Osteoblast (primary cell): ENCODE results near the gene MAD1L1. TPM values are rescaled to one million over a fixed set of nuclear protein-coding genes. Genes with fewer than 3 reads are reported as not detected.

Experiments
- DNase-seq: peaks from one replicate; pipeline ENCODE4 v3.0.0; 2011; ENCODE audit warnings: low spot score, mixed read lengths; ENCODE audit not compliant: insufficient read length; ENCODE audit errors: missing footprints
- H2AFZ ChIP-seq: 2 replicates; pipeline ENCODE4 v1.6.0; 2011; ENCODE audit warnings: mild to moderate bottlenecking, low read length
- H3K27ac ChIP-seq: 2 replicates; pipeline ENCODE4 v1.5.1; 2011; ENCODE audit warnings: mild to moderate bottlenecking, low read depth, low read length, moderate library complexity
- H3K27me3 ChIP-seq: 2 replicates; pipeline ENCODE4 v1.6.0; 2012; ENCODE audit warnings: mild to moderate bottlenecking, control low read depth, inconsistent platforms, low read length, moderate library complexity; ENCODE audit not compliant: insufficient read depth
- H3K36me3 ChIP-seq: 2 replicates; pipeline ENCODE4 v1.5.1; 2011; ENCODE audit warnings: mild to moderate bottlenecking, low read length, control low read depth, moderate library complexity; ENCODE audit not compliant: insufficient read depth
- H3K4me1 ChIP-seq: 2 replicates; pipeline ENCODE4 v1.5.1; 2011; ENCODE audit warnings: mild to moderate bottlenecking, low read length, control low read depth, moderate library complexity; ENCODE audit not compliant: insufficient read depth
- H3K4me2 ChIP-seq: 2 replicates; pipeline ENCODE4 v1.6.0; 2011; ENCODE audit warnings: mild to moderate bottlenecking, low read length; ENCODE audit not compliant: insufficient read depth
- H3K4me3 ChIP-seq: fragments of 200-600 bp; sonication (generic); 3 replicates; pipeline ENCODE4 v1.5.1; 2012; ENCODE audit warnings: mild to moderate bottlenecking, low read length, inconsistent platforms; ENCODE audit not compliant: insufficient read depth
- H3K79me2 ChIP-seq: 2 replicates; pipeline ENCODE4 v1.6.0; 2012; ENCODE audit warnings: mild to moderate bottlenecking, low read length, control low read depth, inconsistent platforms; ENCODE audit not compliant: insufficient read depth
- H3K9me3 ChIP-seq: 2 replicates; pipeline ENCODE4 v1.5.1; 2011; ENCODE audit warnings: low read depth, low read length, control low read depth
- H4K20me1 ChIP-seq: 2 replicates; pipeline ENCODE4 v1.6.0; 2012; ENCODE audit warnings: mild to moderate bottlenecking, low read length, control low read depth; ENCODE audit not compliant: insufficient read depth
- total RNA-seq: library from RNA; depleted of rRNA; stranded (reverse); fragments of >200 nt; gene quantifications from 2 replicates; pipeline ENCODE4 v1.2.3, GENCODE V29; 2012
- TF ChIP-seq, protein P1 (sequence below): IDR thresholded peaks from 2 replicates; pipeline ENCODE4 v1.5.1; 2011; ENCODE audit warnings: mild to moderate bottlenecking, low read depth, low read length, moderate library complexity; ENCODE audit errors: extremely low read depth

MAD1L1 gene
- total RNA-seq, 1 donor, result 66.2 TPM

GRCh38 chr7:1939434-1940401 lies 293.0 kb downstream of the MAD1L1 start:
- no peaks in the 10 kb centered on the region for H3K9me3 ChIP-seq
- peak overlapping the region; percentile 95 for H3K27ac ChIP-seq
- H3K4me3 ChIP-seq, result peak overlapping the region; percentile 47
- H3K36me3 ChIP-seq, result no peaks in the 10 kb centered on the region
- H2AFZ ChIP-seq, result peak overlapping the region; percentile 44
- TF ChIP-seq, protein P1, sequence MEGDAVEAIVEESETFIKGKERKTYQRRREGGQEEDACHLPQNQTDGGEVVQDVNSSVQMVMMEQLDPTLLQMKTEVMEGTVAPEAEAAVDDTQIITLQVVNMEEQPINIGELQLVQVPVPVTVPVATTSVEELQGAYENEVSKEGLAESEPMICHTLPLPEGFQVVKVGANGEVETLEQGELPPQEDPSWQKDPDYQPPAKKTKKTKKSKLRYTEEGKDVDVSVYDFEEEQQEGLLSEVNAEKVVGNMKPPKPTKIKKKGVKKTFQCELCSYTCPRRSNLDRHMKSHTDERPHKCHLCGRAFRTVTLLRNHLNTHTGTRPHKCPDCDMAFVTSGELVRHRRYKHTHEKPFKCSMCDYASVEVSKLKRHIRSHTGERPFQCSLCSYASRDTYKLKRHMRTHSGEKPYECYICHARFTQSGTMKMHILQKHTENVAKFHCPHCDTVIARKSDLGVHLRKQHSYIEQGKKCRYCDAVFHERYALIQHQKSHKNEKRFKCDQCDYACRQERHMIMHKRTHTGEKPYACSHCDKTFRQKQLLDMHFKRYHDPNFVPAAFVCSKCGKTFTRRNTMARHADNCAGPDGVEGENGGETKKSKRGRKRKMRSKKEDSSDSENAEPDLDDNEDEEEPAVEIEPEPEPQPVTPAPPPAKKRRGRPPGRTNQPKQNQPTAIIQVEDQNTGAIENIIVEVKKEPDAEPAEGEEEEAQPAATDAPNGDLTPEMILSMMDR, result no peak
- no peaks in the 10 kb centered on the region for H3K27me3 ChIP-seq
- H4K20me1 ChIP-seq, result no peaks in the 10 kb centered on the region
- peaks cover 22% of the 10 kb centered on the region for H3K79me2 ChIP-seq
- peak; percentile 92 for DNase-seq
- H3K4me1 ChIP-seq, result peaks cover 19% of the 10 kb centered on the region
- peak overlapping the region; percentile 66 for H3K4me2 ChIP-seq

GRCh38 chr7:1938788-1939433 lies 293.8 kb downstream of the MAD1L1 start:
- Histone ChIP-seq H3K4me1 (peaks cover 19% of the 10 kb centered on the region), H3K4me2 (peak overlapping the region; percentile 66), H3K79me2 (peaks cover 22% of the 10 kb centered on the region), H2AFZ (no peak overlapping the region), H4K20me1 (no peaks in the 10 kb centered on the region), H3K27me3 (no peaks in the 10 kb centered on the region), H3K4me3 (no peak overlapping the region), H3K27ac (peak overlapping the region; percentile 95), H3K36me3 (no peaks in the 10 kb centered on the region), H3K9me3 (no peaks in the 10 kb centered on the region)
- TF ChIP-seq, protein P1, result no peak
- DNase-seq, result no peak

GRCh38 chr7:1937252-1937605 lies 295.5 kb downstream of the MAD1L1 start:
- TF ChIP-seq, protein P1, result no peak
- no peaks in the 10 kb centered on the region for H3K9me3 ChIP-seq
- peak; percentile 80 for DNase-seq
- H3K27ac ChIP-seq, result no peak overlapping the region
- no peaks in the 10 kb centered on the region for H3K27me3 ChIP-seq
- H4K20me1 ChIP-seq, result no peaks in the 10 kb centered on the region
- H3K4me2 ChIP-seq, result no peak overlapping the region
- H2AFZ ChIP-seq, result no peak overlapping the region
- H3K4me1 ChIP-seq, result peaks cover 19% of the 10 kb centered on the region
- H3K4me3 ChIP-seq, result no peak overlapping the region
- peaks cover 22% of the 10 kb centered on the region for H3K79me2 ChIP-seq
- H3K36me3 ChIP-seq, result no peaks in the 10 kb centered on the region
